Hepatocyte (in vitro differentiated cells): ENCODE results near the gene CEP89.

Source experiments
- EZH2 ChIP-seq: fragments of 200-600 bp; sonication (generic); IDR thresholded peaks from 2 replicates; pipeline ENCODE4 v1.6.1; 2016; ENCODE audit warnings: antibody characterized with exemption, mild to moderate bottlenecking, borderline replicate concordance
- EZH2phosphoT487 ChIP-seq: fragments of 200-600 bp; sonication (generic); IDR thresholded peaks from one replicate; pipeline ENCODE4 v1.6.1; 2018; ENCODE audit warnings: antibody characterized with exemption, mild to moderate bottlenecking, low read depth, moderate library complexity; ENCODE audit not compliant: unreplicated experiment, severe bottlenecking
- TF ChIP-seq, protein P1 (sequence below): fragments of 200-600 bp; sonication (generic); IDR thresholded peaks from 2 replicates; pipeline ENCODE4 v1.5.1; 2016; ENCODE audit warnings: antibody characterized with exemption, mild to moderate bottlenecking; ENCODE audit not compliant: poor library complexity

DNA sequence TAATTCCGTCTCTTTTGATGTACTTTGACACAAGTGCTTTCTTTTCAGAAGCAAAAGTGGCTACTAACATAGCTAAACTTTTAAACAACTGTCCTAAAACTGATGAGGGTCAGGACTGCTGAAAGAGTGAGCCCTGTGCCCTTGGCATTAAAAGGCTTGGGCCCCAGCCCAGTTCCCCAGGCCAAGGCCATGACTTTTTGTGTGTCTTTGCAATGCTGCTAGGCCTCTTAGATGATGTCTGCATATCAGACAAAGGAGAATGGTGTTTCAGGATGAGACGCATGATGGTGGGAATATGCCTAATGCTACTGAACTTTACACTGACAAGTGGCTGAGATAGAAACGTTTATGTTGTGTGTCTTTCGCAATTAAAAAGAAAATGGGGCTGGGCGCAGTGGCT, 140.1 kb downstream of the CEP89 start:
- TF ChIP-seq, protein P1, sequence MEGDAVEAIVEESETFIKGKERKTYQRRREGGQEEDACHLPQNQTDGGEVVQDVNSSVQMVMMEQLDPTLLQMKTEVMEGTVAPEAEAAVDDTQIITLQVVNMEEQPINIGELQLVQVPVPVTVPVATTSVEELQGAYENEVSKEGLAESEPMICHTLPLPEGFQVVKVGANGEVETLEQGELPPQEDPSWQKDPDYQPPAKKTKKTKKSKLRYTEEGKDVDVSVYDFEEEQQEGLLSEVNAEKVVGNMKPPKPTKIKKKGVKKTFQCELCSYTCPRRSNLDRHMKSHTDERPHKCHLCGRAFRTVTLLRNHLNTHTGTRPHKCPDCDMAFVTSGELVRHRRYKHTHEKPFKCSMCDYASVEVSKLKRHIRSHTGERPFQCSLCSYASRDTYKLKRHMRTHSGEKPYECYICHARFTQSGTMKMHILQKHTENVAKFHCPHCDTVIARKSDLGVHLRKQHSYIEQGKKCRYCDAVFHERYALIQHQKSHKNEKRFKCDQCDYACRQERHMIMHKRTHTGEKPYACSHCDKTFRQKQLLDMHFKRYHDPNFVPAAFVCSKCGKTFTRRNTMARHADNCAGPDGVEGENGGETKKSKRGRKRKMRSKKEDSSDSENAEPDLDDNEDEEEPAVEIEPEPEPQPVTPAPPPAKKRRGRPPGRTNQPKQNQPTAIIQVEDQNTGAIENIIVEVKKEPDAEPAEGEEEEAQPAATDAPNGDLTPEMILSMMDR = no peak
- TF ChIP-seq EZH2 (no peak), EZH2phosphoT487 (no peak)
